Gastrocnemius medialis (tissue), 4 donors: Measurements from ENCODE around the gene PRMT3.

Source experiments
- CTCF ChIP-seq, 5 experiments: fragments of 450-650 bp in 3 of 5; fragments of 200-600 bp in 2 of 5; sonication (generic) in 2 of 5; IDR thresholded peaks in 4 of 5; conservative IDR thresholded peaks in 1 of 5; 1 replicate in 4 of 5; 2 replicates in 1 of 5; pipeline ENCODE4 v1.5.1; 2016 to 2019; ENCODE audit warnings: antibody characterized with exemption in 5 of 5, mild to moderate bottlenecking in 3 of 5, moderate library complexity in 3 of 5
- POLR2A ChIP-seq, 2 donors: fragments of 450-650 bp; IDR thresholded peaks; one replicate each; pipeline ENCODE4 v1.6.1; 2017; ENCODE audit warnings: antibody characterized with exemption in 2 of 2, mild to moderate bottlenecking in 2 of 2, moderate library complexity in 2 of 2

GRCh38 chr11:20368438-20368837 is 19.1 kb upstream of the PRMT3 start:
- TF ChIP-seq POLR2A (IDR thresholded peaks at IDR 0.05) (no peak), CTCF (IDR thresholded peaks at IDR 0.05 in 4 of 5, conservative IDR thresholded peaks at IDR 0.05 in 1 of 5) (no peak)
